ENCODE measurements around the gene SPATA2L.

Gene SPATA2L

GRCh38 chr16:89708481-89708931 lies 7.0 kb upstream of the SPATA2L start:
- no peak overlapping the region for H3K4me3 ChIP-seq (ENCODE audit: insufficient read depth, low read length, poor library complexity, severe bottlenecking)

DNA sequence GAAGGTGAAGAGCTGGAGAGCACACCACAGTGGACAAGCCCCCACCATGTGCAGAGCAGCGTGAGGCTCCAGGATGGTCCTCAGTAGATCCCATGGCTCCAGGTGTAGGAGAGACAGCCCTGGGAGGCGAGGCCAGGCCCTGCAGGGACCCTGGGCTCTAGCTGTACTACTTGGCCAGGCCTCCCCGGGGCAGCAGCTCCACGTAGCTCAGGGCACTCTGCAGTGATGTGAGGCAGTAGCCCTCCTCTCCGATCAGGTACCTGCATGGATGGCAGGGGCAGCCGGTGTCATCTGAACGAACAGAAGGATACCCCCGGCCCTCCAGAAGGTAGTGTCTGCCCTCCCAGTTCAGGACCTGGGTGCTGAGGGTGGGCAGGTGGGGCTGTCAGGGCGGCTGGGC lies 6.2 kb upstream of the SPATA2L start:
- no peaks in the 10 kb centered on the region for H3F3A ChIP-seq (ENCODE audit: insufficient read depth)
- no peaks in the 10 kb centered on the region for H3K27me3 ChIP-seq (ENCODE audit: low read length)
- H3K79me2 ChIP-seq (ENCODE audit: insufficient read depth, low read length), result no peaks in the 10 kb centered on the region; the same call in 1 of the 2 replicates
- no peak overlapping the region for H3K27ac ChIP-seq (ENCODE audit: low read depth, low read length)
- H3K4me2 ChIP-seq (ENCODE audit: low read depth, low read length, poor library complexity, severe bottlenecking), result no peak overlapping the region
- no peak overlapping the region for H2AFZ ChIP-seq (ENCODE audit: low read depth, low read length, severe bottlenecking)
- no peak for TF ChIP-seq EZH2phosphoT487 (conservative IDR thresholded peaks at IDR 0.05; ENCODE audit: low read length)
- TF ChIP-seq, protein P1, sequence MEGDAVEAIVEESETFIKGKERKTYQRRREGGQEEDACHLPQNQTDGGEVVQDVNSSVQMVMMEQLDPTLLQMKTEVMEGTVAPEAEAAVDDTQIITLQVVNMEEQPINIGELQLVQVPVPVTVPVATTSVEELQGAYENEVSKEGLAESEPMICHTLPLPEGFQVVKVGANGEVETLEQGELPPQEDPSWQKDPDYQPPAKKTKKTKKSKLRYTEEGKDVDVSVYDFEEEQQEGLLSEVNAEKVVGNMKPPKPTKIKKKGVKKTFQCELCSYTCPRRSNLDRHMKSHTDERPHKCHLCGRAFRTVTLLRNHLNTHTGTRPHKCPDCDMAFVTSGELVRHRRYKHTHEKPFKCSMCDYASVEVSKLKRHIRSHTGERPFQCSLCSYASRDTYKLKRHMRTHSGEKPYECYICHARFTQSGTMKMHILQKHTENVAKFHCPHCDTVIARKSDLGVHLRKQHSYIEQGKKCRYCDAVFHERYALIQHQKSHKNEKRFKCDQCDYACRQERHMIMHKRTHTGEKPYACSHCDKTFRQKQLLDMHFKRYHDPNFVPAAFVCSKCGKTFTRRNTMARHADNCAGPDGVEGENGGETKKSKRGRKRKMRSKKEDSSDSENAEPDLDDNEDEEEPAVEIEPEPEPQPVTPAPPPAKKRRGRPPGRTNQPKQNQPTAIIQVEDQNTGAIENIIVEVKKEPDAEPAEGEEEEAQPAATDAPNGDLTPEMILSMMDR (IDR thresholded peaks at IDR 0.05; ENCODE audit: insufficient read depth, low read length, poor library complexity, severe bottlenecking), result no peak
- H4K20me1 ChIP-seq (ENCODE audit: low read depth, low read length), result no peaks in the 10 kb centered on the region
- H3K4me3 ChIP-seq (ENCODE audit: insufficient read depth, low read length, poor library complexity, severe bottlenecking), result no peak overlapping the region
- no peak overlapping the region for H3K9ac ChIP-seq (ENCODE audit: low read length)
- H3K36me3 ChIP-seq (ENCODE audit: low read length), result no peaks in the 10 kb centered on the region
- no peaks in the 10 kb centered on the region for H3K9me2 ChIP-seq (replicated peaks; ENCODE audit: insufficient read depth, low read length)
- H3K9me3 ChIP-seq (ENCODE audit: insufficient read depth, low read length), result no peaks in the 10 kb centered on the region

More at GRCh38 chr16:89708481-89708931, 7.0 kb upstream of the SPATA2L start:
- no peak overlapping the region for H2AFZ ChIP-seq (ENCODE audit: low read depth, low read length, severe bottlenecking)
- TF ChIP-seq, protein P1 (IDR thresholded peaks at IDR 0.05; ENCODE audit: insufficient read depth, low read length, poor library complexity, severe bottlenecking), result no peak
- TF ChIP-seq EZH2phosphoT487 (conservative IDR thresholded peaks at IDR 0.05; ENCODE audit: low read length), result no peak
- no peak overlapping the region for H3K27ac ChIP-seq (ENCODE audit: low read depth, low read length)
- H4K20me1 ChIP-seq (ENCODE audit: low read depth, low read length), result no peaks in the 10 kb centered on the region
- H3K9me3 ChIP-seq (ENCODE audit: insufficient read depth, low read length), result no peaks in the 10 kb centered on the region
- no peaks in the 10 kb centered on the region for H3K9me2 ChIP-seq (replicated peaks; ENCODE audit: insufficient read depth, low read length)
- no peak overlapping the region for H3K4me2 ChIP-seq (ENCODE audit: low read depth, low read length, poor library complexity, severe bottlenecking)
- no peak overlapping the region for H3K9ac ChIP-seq (ENCODE audit: low read length)
- no peaks in the 10 kb centered on the region for H3K36me3 ChIP-seq (ENCODE audit: low read length)
- no peaks in the 10 kb centered on the region for H3K27me3 ChIP-seq (ENCODE audit: low read length)
- no peaks in the 10 kb centered on the region for H3F3A ChIP-seq (ENCODE audit: insufficient read depth)
- H3K79me2 ChIP-seq (ENCODE audit: insufficient read depth, low read length), result no peaks in the 10 kb centered on the region; the same call in 1 of the 2 replicates

- H3K79me2 ChIP-seq (ENCODE audit: insufficient read depth, low read length), result no peaks in the 10 kb centered on the region
- H3K36me3 ChIP-seq (ENCODE audit: low read length), result no peaks in the 10 kb centered on the region
- no peaks in the 10 kb centered on the region for H3K9me3 ChIP-seq (ENCODE audit: insufficient read depth, low read length)
- no peaks in the 10 kb centered on the region for H3K9me2 ChIP-seq (replicated peaks; ENCODE audit: insufficient read depth, low read length)
- H3K4me2 ChIP-seq (ENCODE audit: low read depth, low read length, poor library complexity, severe bottlenecking), result no peak overlapping the region
- H3K4me3 ChIP-seq (ENCODE audit: insufficient read depth, low read length, poor library complexity, severe bottlenecking), result no peak overlapping the region
- H2AFZ ChIP-seq (ENCODE audit: low read depth, low read length, severe bottlenecking), result no peak overlapping the region
- H4K20me1 ChIP-seq (ENCODE audit: low read depth, low read length), result no peaks in the 10 kb centered on the region
- TF ChIP-seq, protein P1 (IDR thresholded peaks at IDR 0.05; ENCODE audit: insufficient read depth, low read length, poor library complexity, severe bottlenecking), result no peak
- no peak for TF ChIP-seq EZH2phosphoT487 (conservative IDR thresholded peaks at IDR 0.05; ENCODE audit: low read length)
- H3F3A ChIP-seq (ENCODE audit: insufficient read depth), result no peaks in the 10 kb centered on the region
- H3K27me3 ChIP-seq (ENCODE audit: low read length), result no peaks in the 10 kb centered on the region
- H3K27ac ChIP-seq (ENCODE audit: low read depth, low read length), result no peak overlapping the region
- no peak overlapping the region for H3K9ac ChIP-seq (ENCODE audit: low read length)
Observed at GRCh38 chr16:89706518-89707260, 5.2 kb upstream of the SPATA2L start.
